ENCODE measurements around the gene RASAL2.
"Not testable (repeated sequence)": the region's sequence is repeated elsewhere in the genome, so short reads cannot be mapped to it uniquely, and the experiment has no call there.

Gene RASAL2

GRCh38 chr1:178188306-178188705 lies 94.4 kb downstream of the RASAL2 start:
- TF ChIP-seq CTCF (IDR thresholded peaks at IDR 0.05; ENCODE audit: control insufficient read depth, insufficient read depth, low read depth, low read length, missing control alignments): no peak
- no peak for DNase-seq (ENCODE audit: low read depth)
- H3K4me3 ChIP-seq (ENCODE audit: control insufficient read depth, low read depth, low read length): no peak overlapping the region

GRCh38 chr1:178189814-178190213 lies 95.9 kb downstream of the RASAL2 start:
- no peak for DNase-seq (ENCODE audit: low read depth)
- no peak overlapping the region for H3K4me3 ChIP-seq (ENCODE audit: control insufficient read depth, low read depth, low read length)
- peak; percentile 45 for TF ChIP-seq CTCF (IDR thresholded peaks at IDR 0.05; ENCODE audit: control insufficient read depth, insufficient read depth, low read depth, low read length, missing control alignments)

GRCh38 chr1:178190881-178191280 lies 97.0 kb downstream of the RASAL2 start:
- H3K4me3 ChIP-seq (ENCODE audit: control insufficient read depth, low read depth, low read length): no peak overlapping the region
- no peak for TF ChIP-seq CTCF (IDR thresholded peaks at IDR 0.05; ENCODE audit: control insufficient read depth, insufficient read depth, low read depth, low read length, missing control alignments)
- no peak for DNase-seq (ENCODE audit: low read depth)

- DNase-seq (ENCODE audit: low read depth): peak; percentile 28
- no peak overlapping the region for H3K4me3 ChIP-seq (ENCODE audit: control insufficient read depth, low read depth, low read length)
- no peak for TF ChIP-seq CTCF (IDR thresholded peaks at IDR 0.05; ENCODE audit: control insufficient read depth, insufficient read depth, low read depth, low read length, missing control alignments)
Observed at GRCh38 chr1:178192686-178193085, 98.8 kb downstream of the RASAL2 start.

GRCh38 chr1:178196631-178197030 lies 102.7 kb downstream of the RASAL2 start:
- TF ChIP-seq CTCF (IDR thresholded peaks at IDR 0.05; ENCODE audit: control insufficient read depth, insufficient read depth, low read depth, low read length, missing control alignments): no peak
- DNase-seq (ENCODE audit: low read depth): no peak

GRCh38 chr1:178202095-178202494 lies 108.2 kb downstream of the RASAL2 start:
- not testable (repeated sequence) for DNase-seq (ENCODE audit: low read depth); H3K4me3 ChIP-seq (ENCODE audit: control insufficient read depth, low read depth, low read length)

More at GRCh38 chr1:178196631-178197030, 102.7 kb downstream of the RASAL2 start:
- H3K4me3 ChIP-seq (ENCODE audit: control insufficient read depth, low read depth, low read length): no peak overlapping the region

- not testable (repeated sequence) for DNase-seq (ENCODE audit: low read depth); H3K4me3 ChIP-seq (ENCODE audit: control insufficient read depth, low read depth, low read length)
Observed at GRCh38 chr1:178202546-178202945, 108.6 kb downstream of the RASAL2 start.

- not testable (repeated sequence) for H3K4me3 ChIP-seq (ENCODE audit: control insufficient read depth, low read depth, low read length); DNase-seq (ENCODE audit: low read depth)
Observed at GRCh38 chr1:178208269-178208856, 114.5 kb downstream of the RASAL2 start.
